ENCODE measurements around the gene CDH4.

The CDH4 gene

GRCh38 chr20:61459705-61460104 lies 207.6 kb downstream of the CDH4 start:
- in situ Hi-C loops (cut with HindIII; ENCODE audit: low sequenced_read_pairs), result no loop called here
- TF ChIP-seq CTCF (IDR thresholded peaks at IDR 0.05; ENCODE audit: low read depth, low read length), result no peak
- no peak overlapping the region for H3K4me3 ChIP-seq (ENCODE audit: low read depth, low read length)

GRCh38 chr20:61460261-61461052 lies 208.4 kb downstream of the CDH4 start:
- TF ChIP-seq CTCF (IDR thresholded peaks at IDR 0.05; ENCODE audit: low read depth, low read length), result no peak
- in situ Hi-C loops (cut with HindIII; ENCODE audit: low sequenced_read_pairs), result no loop called here

More at GRCh38 chr20:61459705-61460104, 207.6 kb downstream of the CDH4 start:
- DNase-seq (ENCODE audit: low read depth, low spot score), result no peak

GRCh38 chr20:61461461-61461860 lies 209.4 kb downstream of the CDH4 start:
- TF ChIP-seq CTCF (IDR thresholded peaks at IDR 0.05; ENCODE audit: low read depth, low read length), result no peak
- no peak for DNase-seq (ENCODE audit: low read depth, low spot score)
- H3K4me3 ChIP-seq (ENCODE audit: low read depth, low read length), result no peak overlapping the region
- in situ Hi-C loops (cut with HindIII; ENCODE audit: low sequenced_read_pairs), result no loop called here

More at GRCh38 chr20:61460261-61461052, 208.4 kb downstream of the CDH4 start:
- DNase-seq (ENCODE audit: low read depth, low spot score), result no peak
- no peak overlapping the region for H3K4me3 ChIP-seq (ENCODE audit: low read depth, low read length)

GRCh38 chr20:61464307-61465303 lies 212.5 kb downstream of the CDH4 start:
- H3K4me3 ChIP-seq (ENCODE audit: low read depth, low read length), result no peak overlapping the region
- in situ Hi-C loops (cut with HindIII; ENCODE audit: low sequenced_read_pairs), result no loop called here
- no peak for TF ChIP-seq CTCF (IDR thresholded peaks at IDR 0.05; ENCODE audit: low read depth, low read length)
- DNase-seq (ENCODE audit: low read depth, low spot score), result no peak

- no peak for TF ChIP-seq CTCF (IDR thresholded peaks at IDR 0.05; ENCODE audit: low read depth, low read length)
- no peak overlapping the region for H3K4me3 ChIP-seq (ENCODE audit: low read depth, low read length)
- no peak for DNase-seq (ENCODE audit: low read depth, low spot score)
- in situ Hi-C loops (cut with HindIII; ENCODE audit: low sequenced_read_pairs), result no loop called here
Measured at GRCh38 chr20:61475729-61476128, 223.7 kb downstream of the CDH4 start.

GRCh38 chr20:61476956-61477355 lies 224.9 kb downstream of the CDH4 start:
- H3K4me3 ChIP-seq (ENCODE audit: low read depth, low read length), result no peak overlapping the region
- no peak for TF ChIP-seq CTCF (IDR thresholded peaks at IDR 0.05; ENCODE audit: low read depth, low read length)
- in situ Hi-C loops (cut with HindIII; ENCODE audit: low sequenced_read_pairs), result no loop called here
- no peak for DNase-seq (ENCODE audit: low read depth, low spot score)

Measured in astrocyte of the spinal cord (primary cell).